ENCODE data around the gene PSORS1C1.

DNA sequence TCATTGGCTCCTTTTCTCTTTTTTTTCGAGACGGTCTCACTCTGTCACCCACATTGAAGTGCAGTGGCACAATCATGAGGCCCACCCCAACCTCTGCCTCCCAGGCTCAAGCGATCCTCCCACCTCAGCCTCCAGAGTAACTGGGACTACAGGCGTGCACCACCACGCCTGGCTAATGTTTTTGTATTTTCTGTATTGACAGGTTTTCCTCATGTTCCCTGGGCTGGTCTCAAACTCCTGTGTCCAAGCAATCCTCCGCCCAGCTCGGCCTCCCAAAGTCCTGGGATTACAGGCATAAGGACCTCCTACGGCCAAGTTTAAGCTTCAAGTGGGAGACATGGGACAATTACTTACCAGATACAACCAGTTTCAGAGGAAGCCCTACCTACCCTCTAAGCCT is 65.3 kb downstream of the PSORS1C1 start:
- TF ChIP-seq, protein P1, sequence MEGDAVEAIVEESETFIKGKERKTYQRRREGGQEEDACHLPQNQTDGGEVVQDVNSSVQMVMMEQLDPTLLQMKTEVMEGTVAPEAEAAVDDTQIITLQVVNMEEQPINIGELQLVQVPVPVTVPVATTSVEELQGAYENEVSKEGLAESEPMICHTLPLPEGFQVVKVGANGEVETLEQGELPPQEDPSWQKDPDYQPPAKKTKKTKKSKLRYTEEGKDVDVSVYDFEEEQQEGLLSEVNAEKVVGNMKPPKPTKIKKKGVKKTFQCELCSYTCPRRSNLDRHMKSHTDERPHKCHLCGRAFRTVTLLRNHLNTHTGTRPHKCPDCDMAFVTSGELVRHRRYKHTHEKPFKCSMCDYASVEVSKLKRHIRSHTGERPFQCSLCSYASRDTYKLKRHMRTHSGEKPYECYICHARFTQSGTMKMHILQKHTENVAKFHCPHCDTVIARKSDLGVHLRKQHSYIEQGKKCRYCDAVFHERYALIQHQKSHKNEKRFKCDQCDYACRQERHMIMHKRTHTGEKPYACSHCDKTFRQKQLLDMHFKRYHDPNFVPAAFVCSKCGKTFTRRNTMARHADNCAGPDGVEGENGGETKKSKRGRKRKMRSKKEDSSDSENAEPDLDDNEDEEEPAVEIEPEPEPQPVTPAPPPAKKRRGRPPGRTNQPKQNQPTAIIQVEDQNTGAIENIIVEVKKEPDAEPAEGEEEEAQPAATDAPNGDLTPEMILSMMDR (conservative IDR thresholded peaks at IDR 0.05), result no peak
- no peak for TF ChIP-seq ZFX (IDR thresholded peaks at IDR 0.05)
